ENCODE measurements around the gene OST4. TPM values are rescaled to one million over a fixed set of nuclear protein-coding genes. Genes with fewer than 3 reads are reported as not detected.
"Not testable (repeated sequence)": the region's sequence is repeated elsewhere in the genome, so short reads cannot be mapped to it uniquely, and the experiment has no call there.

Gene OST4
- total RNA-seq, 1 donor from 2014 or later = 478 TPM

DNA sequence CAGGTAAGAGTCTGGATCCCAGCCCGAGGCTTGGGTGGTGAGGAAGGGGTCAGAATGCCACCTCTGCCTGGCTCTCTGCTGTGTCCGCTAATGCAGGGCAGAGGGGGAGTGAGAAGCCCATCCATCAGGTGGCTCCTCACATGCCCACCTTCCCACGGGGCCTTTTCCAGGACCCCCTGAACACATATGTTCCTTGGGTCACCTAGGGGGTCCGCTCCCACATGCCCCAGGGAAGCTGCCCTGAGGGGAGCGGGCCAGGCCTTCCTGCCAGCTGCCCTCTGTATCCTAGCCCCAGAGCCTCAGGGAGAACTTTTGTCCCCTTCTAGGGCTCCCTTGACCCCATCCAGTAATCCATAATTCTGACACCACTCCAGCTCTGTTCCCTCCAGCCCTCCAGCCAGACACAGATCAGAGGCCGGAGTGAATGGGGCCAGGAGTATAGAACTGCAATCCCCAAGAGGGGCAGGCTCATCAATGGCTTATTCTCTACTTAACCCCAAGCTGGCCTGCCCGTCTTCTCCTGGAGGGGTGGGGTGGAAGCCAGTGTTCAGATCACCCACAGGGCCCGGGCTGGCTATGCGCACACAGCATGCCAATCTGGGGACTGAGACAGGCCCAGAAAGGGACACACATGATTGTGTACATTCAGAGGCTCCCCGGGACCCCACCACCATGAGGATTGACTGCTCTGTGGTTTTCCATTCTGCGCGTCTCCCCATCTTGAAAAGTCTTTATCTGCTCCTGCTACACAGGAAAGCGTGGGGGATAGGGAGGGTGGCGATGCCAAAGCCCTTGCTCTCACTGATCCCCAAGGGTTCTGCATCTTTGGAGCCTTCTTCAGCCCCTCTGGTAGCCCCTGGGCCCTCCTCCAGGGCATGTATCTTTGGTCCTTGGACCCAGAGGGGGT is 8.0 kb upstream of the OST4 start:
- Mint-ChIP-seq H3K36me3 (ENCODE audit: low read depth) (peaks cover 7% of the 10 kb centered on the region), H3K4me1 (ENCODE audit: low read depth) (peaks cover 59% of the 10 kb centered on the region), H3K27ac (ENCODE audit: unreplicated experiment) (peak overlapping the region; percentile 82), H3K4me3 (ENCODE audit: unreplicated experiment) (peak overlapping the region; percentile 90), H3K9me3 (ENCODE audit: low read depth) (no peaks in the 10 kb centered on the region), H3K27me3 (ENCODE audit: low read depth) (no peaks in the 10 kb centered on the region)
- no peak for DNase-seq (ENCODE audit: low spot score)
- TF ChIP-seq, protein P1, sequence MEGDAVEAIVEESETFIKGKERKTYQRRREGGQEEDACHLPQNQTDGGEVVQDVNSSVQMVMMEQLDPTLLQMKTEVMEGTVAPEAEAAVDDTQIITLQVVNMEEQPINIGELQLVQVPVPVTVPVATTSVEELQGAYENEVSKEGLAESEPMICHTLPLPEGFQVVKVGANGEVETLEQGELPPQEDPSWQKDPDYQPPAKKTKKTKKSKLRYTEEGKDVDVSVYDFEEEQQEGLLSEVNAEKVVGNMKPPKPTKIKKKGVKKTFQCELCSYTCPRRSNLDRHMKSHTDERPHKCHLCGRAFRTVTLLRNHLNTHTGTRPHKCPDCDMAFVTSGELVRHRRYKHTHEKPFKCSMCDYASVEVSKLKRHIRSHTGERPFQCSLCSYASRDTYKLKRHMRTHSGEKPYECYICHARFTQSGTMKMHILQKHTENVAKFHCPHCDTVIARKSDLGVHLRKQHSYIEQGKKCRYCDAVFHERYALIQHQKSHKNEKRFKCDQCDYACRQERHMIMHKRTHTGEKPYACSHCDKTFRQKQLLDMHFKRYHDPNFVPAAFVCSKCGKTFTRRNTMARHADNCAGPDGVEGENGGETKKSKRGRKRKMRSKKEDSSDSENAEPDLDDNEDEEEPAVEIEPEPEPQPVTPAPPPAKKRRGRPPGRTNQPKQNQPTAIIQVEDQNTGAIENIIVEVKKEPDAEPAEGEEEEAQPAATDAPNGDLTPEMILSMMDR (IDR thresholded peaks at IDR 0.05) = no peak

DNA sequence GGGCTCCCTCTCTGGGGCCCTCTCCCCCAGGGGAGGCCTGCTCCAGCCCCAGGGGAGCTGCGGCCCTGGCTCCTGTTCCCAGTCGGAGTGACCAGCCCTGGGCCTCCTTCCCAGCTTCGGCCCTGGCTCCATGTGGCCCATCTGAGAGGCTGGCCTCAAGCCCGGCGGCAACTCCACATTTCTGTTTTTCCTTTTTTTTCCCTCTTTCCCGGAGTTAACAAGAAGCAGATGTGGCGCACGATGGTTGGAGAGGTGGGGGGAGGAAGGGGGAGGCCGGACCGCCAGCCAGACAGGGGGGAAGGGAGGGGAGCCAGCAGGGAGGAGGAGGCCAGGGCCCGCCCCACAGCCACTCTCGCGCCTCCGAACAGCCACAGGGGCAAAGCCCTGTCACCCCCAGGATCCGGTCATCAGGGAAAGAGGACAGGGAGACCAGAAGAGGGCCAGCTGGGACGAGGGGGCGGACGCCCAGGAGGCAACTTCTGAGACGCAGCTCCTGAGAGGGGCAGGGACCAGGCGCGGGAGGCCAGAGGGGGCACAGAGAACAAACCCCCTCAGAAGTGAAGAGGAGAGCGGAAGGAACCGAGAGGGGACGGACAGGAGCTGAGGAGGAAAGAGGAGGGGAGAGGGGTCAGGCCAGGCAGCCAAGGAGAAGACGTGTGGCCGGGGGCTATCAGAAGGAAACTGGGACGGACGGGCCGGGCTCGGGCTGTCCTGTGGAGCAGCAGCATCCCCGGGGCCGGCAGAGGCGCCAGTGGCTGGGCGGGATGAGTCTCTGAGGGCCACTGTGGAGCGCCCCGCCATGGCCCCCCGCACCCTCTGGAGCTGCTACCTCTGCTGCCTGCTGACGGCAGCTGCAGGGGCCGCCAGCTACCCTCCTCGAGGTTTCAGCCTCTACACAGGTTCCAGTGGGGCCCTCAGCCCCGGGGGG is 7.1 kb upstream of the OST4 start, which contains the start of gene EMILIN1:
TSS of gene EMILIN1 (plus strand) at position 349 of the 928 bp plus-strand sequence. CDS start at position 800, 451 bp downstream.
- TF ChIP-seq, protein P1 (IDR thresholded peaks at IDR 0.05) = peak; percentile 44
- Mint-ChIP-seq H3K9me3 (ENCODE audit: low read depth) (no peaks in the 10 kb centered on the region), H3K27me3 (ENCODE audit: low read depth) (no peaks in the 10 kb centered on the region), H3K27ac (ENCODE audit: unreplicated experiment) (peak within 1 kb of the TSS; percentile 95), H3K4me1 (ENCODE audit: low read depth) (peaks cover 65% of the 10 kb centered on the region), H3K4me3 (ENCODE audit: unreplicated experiment) (peak within 1 kb of the TSS; percentile 90), H3K36me3 (ENCODE audit: low read depth) (peaks cover 7% of the 10 kb centered on the region)
- no peak for DNase-seq (ENCODE audit: low spot score)

DNA sequence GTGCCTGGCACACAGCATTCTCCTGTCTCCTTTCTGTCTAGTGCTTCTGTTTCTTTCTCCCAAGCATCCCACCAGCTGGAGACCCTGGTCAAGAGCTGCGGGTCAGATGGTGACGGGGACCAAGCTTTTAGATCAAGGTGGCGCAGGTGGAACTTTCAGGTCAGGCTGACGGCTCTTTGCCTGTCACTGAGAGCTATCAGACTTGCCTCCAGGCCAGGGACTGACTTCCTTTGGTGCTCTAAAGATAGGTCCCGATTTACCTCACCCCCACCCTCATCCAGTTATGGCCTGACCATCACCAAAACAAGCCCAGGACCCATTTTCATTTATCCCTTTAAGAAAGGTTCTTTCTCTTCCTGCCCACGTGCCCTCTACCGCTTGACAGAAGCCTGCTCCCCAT is 5.8 kb upstream of the OST4 start:
- TF ChIP-seq, protein P1 (IDR thresholded peaks at IDR 0.05) = no peak
- Mint-ChIP-seq H3K27me3 (ENCODE audit: low read depth) (no peaks in the 10 kb centered on the region), H3K4me3 (ENCODE audit: unreplicated experiment) (no peak overlapping the region), H3K4me1 (ENCODE audit: low read depth) (peaks cover 77% of the 10 kb centered on the region), H3K27ac (ENCODE audit: unreplicated experiment) (peak overlapping the region; percentile 33), H3K36me3 (ENCODE audit: low read depth) (peaks cover 7% of the 10 kb centered on the region), H3K9me3 (ENCODE audit: low read depth) (no peaks in the 10 kb centered on the region)
- no peak for DNase-seq (ENCODE audit: low spot score)

DNA sequence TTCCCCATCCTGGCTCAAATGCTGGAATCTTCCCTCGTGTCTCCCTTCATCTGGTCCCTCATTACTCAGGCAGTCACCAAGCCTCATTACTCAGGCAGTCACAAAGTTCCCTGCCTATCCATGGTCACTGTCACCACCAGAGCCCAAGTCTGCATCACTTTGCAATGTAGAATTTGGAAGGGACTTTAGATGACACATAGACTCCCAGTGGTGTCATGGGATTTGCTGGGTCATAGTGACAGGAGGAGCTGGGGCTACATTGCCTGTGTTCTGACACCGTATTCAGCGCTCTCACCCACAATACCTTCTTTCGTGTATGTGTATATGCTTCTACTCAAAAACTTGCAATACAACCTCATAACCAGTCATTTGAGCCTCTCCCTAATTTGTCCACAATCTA is 4.9 kb upstream of the OST4 start:
- Mint-ChIP-seq H3K36me3 (ENCODE audit: low read depth) (peaks cover 5% of the 10 kb centered on the region), H3K4me3 (ENCODE audit: unreplicated experiment) (no peak overlapping the region), H3K27ac (ENCODE audit: unreplicated experiment) (no peak overlapping the region), H3K9me3 (ENCODE audit: low read depth) (no peaks in the 10 kb centered on the region), H3K27me3 (ENCODE audit: low read depth) (no peaks in the 10 kb centered on the region), H3K4me1 (ENCODE audit: low read depth) (peaks cover 76% of the 10 kb centered on the region)
- TF ChIP-seq, protein P1 (IDR thresholded peaks at IDR 0.05) = no peak
- DNase-seq (ENCODE audit: low spot score) = no peak

DNA sequence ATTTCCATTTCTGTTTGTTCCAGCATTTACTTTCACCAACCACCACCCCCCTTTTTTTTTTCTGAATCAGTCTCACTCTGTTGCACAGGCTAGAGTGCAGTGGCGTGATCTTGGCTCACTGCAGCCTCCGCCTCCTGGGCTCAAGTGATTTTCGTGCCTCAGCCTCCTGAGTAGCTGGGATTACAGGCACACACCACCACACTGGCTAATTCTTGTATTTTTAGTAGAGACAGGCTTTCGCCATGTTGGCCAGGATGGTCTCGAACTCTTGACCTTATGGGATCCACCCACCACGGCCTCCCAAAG is 4.1 kb upstream of the OST4 start:
- H3K4me1 Mint-ChIP-seq (ENCODE audit: low read depth) = peaks cover 75% of the 10 kb centered on the region
- H3K36me3 Mint-ChIP-seq (ENCODE audit: low read depth); H3K9me3 Mint-ChIP-seq (ENCODE audit: low read depth); DNase-seq (ENCODE audit: low spot score); H3K27ac Mint-ChIP-seq (ENCODE audit: unreplicated experiment); H3K27me3 Mint-ChIP-seq (ENCODE audit: low read depth); H3K4me3 Mint-ChIP-seq (ENCODE audit: unreplicated experiment): not testable (repeated sequence)
